Smooth muscle cell (in vitro differentiated cells): ENCODE data around the gene CD6. TPM values are rescaled to one million over a fixed set of nuclear protein-coding genes. Genes with fewer than 3 reads are reported as not detected.

ENCODE experiments used
- DNase-seq: peaks from one replicate; lab custom pipeline; 2025; ENCODE audit not compliant: unreplicated experiment; lab: John Stamatoyannopoulos, UW
- H2AFZ ChIP-seq: fragments of 200-600 bp; sonication (generic); 2 replicates; pipeline ENCODE4 v1.6.0; 2016; ENCODE audit warnings: antibody characterized with exemption, low read depth, mild to moderate bottlenecking
- H3F3A ChIP-seq: fragments of 200-600 bp; sonication (generic); 2 replicates; pipeline ENCODE4 v1.6.0; 2017; ENCODE audit warnings: antibody characterized with exemption, low read depth
- H3K27ac ChIP-seq: fragments of 200-600 bp; sonication (generic); 2 replicates; pipeline ENCODE4 v1.5.1; 2016; ENCODE audit warnings: low read depth, mild to moderate bottlenecking
- H3K27me3 ChIP-seq: fragments of 200-600 bp; sonication (generic); 2 replicates; pipeline ENCODE4 v1.6.1; 2016; ENCODE audit warnings: low read depth, mild to moderate bottlenecking
- H3K36me3 ChIP-seq: fragments of 200-600 bp; sonication (generic); 2 replicates; pipeline ENCODE4 v1.5.1; 2016; ENCODE audit warnings: low read depth
- H3K4me1 ChIP-seq: fragments of 200-600 bp; sonication (generic); 2 replicates; pipeline ENCODE4 v1.5.1; 2016; ENCODE audit warnings: low read depth
- H3K4me2 ChIP-seq: fragments of 200-600 bp; sonication (generic); 2 replicates; pipeline ENCODE4 v1.6.0; 2016; ENCODE audit warnings: mild to moderate bottlenecking
- H3K4me3 ChIP-seq: fragments of 200-600 bp; sonication (generic); 2 replicates; pipeline ENCODE4 v1.5.1; 2016; ENCODE audit warnings: mild to moderate bottlenecking
- H3K79me2 ChIP-seq: fragments of 200-600 bp; sonication (generic); 2 replicates; pipeline ENCODE4 v1.6.0; 2016; ENCODE audit warnings: low read depth, mild to moderate bottlenecking
- H3K9ac ChIP-seq: fragments of 200-600 bp; sonication (generic); 2 replicates; pipeline ENCODE4 v1.6.0; 2016; ENCODE audit warnings: low read depth
- H3K9me3 ChIP-seq: fragments of 200-600 bp; sonication (generic); replicated peaks from 2 replicates; pipeline ENCODE4 v1.5.1; 2016; ENCODE audit warnings: low read depth
- H4K20me1 ChIP-seq: fragments of 200-600 bp; sonication (generic); 2 replicates; pipeline ENCODE4 v1.6.0; 2016; ENCODE audit warnings: low read depth
- WGBS: methylation state at CpG from one replicate; pipeline ENCODE4 v1.1.7; 2016; ENCODE audit warnings: low lambda C conversion rate; 5-methylcytosine and 5-hydroxymethylcytosine counted together
- polyA plus RNA-seq: library from polyadenylated mRNA; unstranded; fragments of >200 nt; fragmentation: Nextera tagmentation; extraction: Ambion mirVana; gene quantifications from 2 replicates; pipeline ENCODE4 v1.2.1, GENCODE V29; 2016
- total RNA-seq: library from RNA; depleted of rRNA; stranded (reverse); fragments of >200 nt; gene quantifications from 2 replicates; pipeline ENCODE4 v1.2.3, GENCODE V29; 2014
- TF ChIP-seq, protein P1 (sequence below): fragments of 200-600 bp; sonication (generic); IDR thresholded peaks from 2 replicates; pipeline ENCODE4 v1.5.1; 2017; ENCODE audit warnings: borderline replicate concordance, mild to moderate bottlenecking, antibody characterized with exemption; ENCODE audit not compliant: insufficient read depth, poor library complexity, severe bottlenecking

The CD6 gene
- total and polyA plus RNA-seq, 2 experiments from 2014 or later: 0.27 TPM; not detected in 1

GRCh38 chr11:61052182-61052972, 80.9 kb downstream of the CD6 start:
- no peak overlapping the region for H3K4me2 ChIP-seq
- TF ChIP-seq, protein P1, sequence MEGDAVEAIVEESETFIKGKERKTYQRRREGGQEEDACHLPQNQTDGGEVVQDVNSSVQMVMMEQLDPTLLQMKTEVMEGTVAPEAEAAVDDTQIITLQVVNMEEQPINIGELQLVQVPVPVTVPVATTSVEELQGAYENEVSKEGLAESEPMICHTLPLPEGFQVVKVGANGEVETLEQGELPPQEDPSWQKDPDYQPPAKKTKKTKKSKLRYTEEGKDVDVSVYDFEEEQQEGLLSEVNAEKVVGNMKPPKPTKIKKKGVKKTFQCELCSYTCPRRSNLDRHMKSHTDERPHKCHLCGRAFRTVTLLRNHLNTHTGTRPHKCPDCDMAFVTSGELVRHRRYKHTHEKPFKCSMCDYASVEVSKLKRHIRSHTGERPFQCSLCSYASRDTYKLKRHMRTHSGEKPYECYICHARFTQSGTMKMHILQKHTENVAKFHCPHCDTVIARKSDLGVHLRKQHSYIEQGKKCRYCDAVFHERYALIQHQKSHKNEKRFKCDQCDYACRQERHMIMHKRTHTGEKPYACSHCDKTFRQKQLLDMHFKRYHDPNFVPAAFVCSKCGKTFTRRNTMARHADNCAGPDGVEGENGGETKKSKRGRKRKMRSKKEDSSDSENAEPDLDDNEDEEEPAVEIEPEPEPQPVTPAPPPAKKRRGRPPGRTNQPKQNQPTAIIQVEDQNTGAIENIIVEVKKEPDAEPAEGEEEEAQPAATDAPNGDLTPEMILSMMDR: no peak
- no peaks in the 10 kb centered on the region for H3F3A ChIP-seq
- H3K9ac ChIP-seq: no peak overlapping the region
- no peaks in the 10 kb centered on the region for H4K20me1 ChIP-seq
- no peaks in the 10 kb centered on the region for H3K4me1 ChIP-seq
- H3K36me3 ChIP-seq: no peaks in the 10 kb centered on the region
- H3K4me3 ChIP-seq: no peak overlapping the region
- no peaks in the 10 kb centered on the region for H3K9me3 ChIP-seq
- H2AFZ ChIP-seq: no peak overlapping the region
- H3K27ac ChIP-seq: no peak overlapping the region
- peaks cover 7% of the 10 kb centered on the region for H3K27me3 ChIP-seq
- WGBS: 88% methylated on average over 13 of the region's 13 CpGs
- DNase-seq: no peak
- H3K79me2 ChIP-seq: no peaks in the 10 kb centered on the region

GRCh38 chr11:61053191-61053590, 81.7 kb downstream of the CD6 start:
- Histone ChIP-seq H4K20me1 (no peaks in the 10 kb centered on the region), H3K36me3 (no peaks in the 10 kb centered on the region), H3K9ac (no peak overlapping the region), H3K9me3 (no peaks in the 10 kb centered on the region), H3K4me2 (no peak overlapping the region), H3K27me3 (peaks cover under 1% of the 10 kb centered on the region), H3K4me3 (no peak overlapping the region), H3K79me2 (no peaks in the 10 kb centered on the region), H3K4me1 (no peaks in the 10 kb centered on the region), H2AFZ (no peak overlapping the region), H3F3A (no peaks in the 10 kb centered on the region), H3K27ac (no peak overlapping the region)
- TF ChIP-seq, protein P1: no peak
- no peak for DNase-seq
- WGBS: 89% methylated on average over 6 of the region's 6 CpGs

- no peak for DNase-seq
- Histone ChIP-seq H3K4me1 (no peaks in the 10 kb centered on the region), H3K79me2 (no peaks in the 10 kb centered on the region), H3K36me3 (no peaks in the 10 kb centered on the region), H2AFZ (no peak overlapping the region), H3K27me3 (no peaks in the 10 kb centered on the region), H3K9ac (no peak overlapping the region), H4K20me1 (no peaks in the 10 kb centered on the region), H3K9me3 (no peaks in the 10 kb centered on the region), H3F3A (no peaks in the 10 kb centered on the region), H3K4me3 (no peak overlapping the region), H3K27ac (no peak overlapping the region), H3K4me2 (no peak overlapping the region)
- TF ChIP-seq, protein P1: no peak
- 88% methylated on average over 3 of the region's 3 CpGs for WGBS
Measured at GRCh38 chr11:61054513-61054912, 83.0 kb downstream of the CD6 start.
